Mesodermal cell (in vitro differentiated cells): Measurements from ENCODE around the gene TM9SF2.

Source experiments
- H3K27ac ChIP-seq: 2 replicates; pipeline ENCODE4 v1.7.0; 2013; ENCODE audit warnings: mild to moderate bottlenecking, low read depth, low read length, moderate library complexity; ENCODE audit not compliant: severe bottlenecking
- H3K36me3 ChIP-seq: 2 replicates; pipeline ENCODE4 v1.7.1; 2013; ENCODE audit warnings: mild to moderate bottlenecking, low read length, moderate library complexity; ENCODE audit not compliant: control insufficient read depth, insufficient read depth
- H3K4me1 ChIP-seq: one replicate; pipeline ENCODE4 v1.7.1; 2013; ENCODE audit warnings: mild to moderate bottlenecking, low read length; ENCODE audit not compliant: insufficient read depth, control insufficient read depth, poor library complexity, severe bottlenecking
- H3K4me3 ChIP-seq: 2 replicates; pipeline ENCODE4 v1.7.0; 2013; ENCODE audit warnings: low read length, control low read depth, mild to moderate bottlenecking; ENCODE audit not compliant: insufficient read depth, poor library complexity, severe bottlenecking; ENCODE audit errors: extremely low read depth
- H3K9me3 ChIP-seq: 2 replicates; pipeline ENCODE4 v1.7.1; 2013; ENCODE audit warnings: mild to moderate bottlenecking, low read length, moderate library complexity; ENCODE audit not compliant: control insufficient read depth
- WGBS, 2 experiments: methylation state at CpG; one replicate each; pipeline ENCODE4 v1.1.5; 2013; ENCODE audit warnings: missing lambda C conversion rate in 2 of 2; ENCODE audit not compliant: insufficient coverage in 2 of 2; 5-methylcytosine and 5-hydroxymethylcytosine counted together

The TM9SF2 gene

GRCh38 chr13:99536023-99536422 is 34.8 kb downstream of the TM9SF2 start:
- Histone ChIP-seq H3K4me1 (no peaks in the 10 kb centered on the region), H3K36me3 (peaks cover 44% of the 10 kb centered on the region), H3K9me3 (no peaks in the 10 kb centered on the region), H3K27ac (no peak overlapping the region), H3K4me3 (no peak overlapping the region)
- no CpG with 5 or more reads among the region's 2 CpGs for WGBS, 2 experiments

DNA sequence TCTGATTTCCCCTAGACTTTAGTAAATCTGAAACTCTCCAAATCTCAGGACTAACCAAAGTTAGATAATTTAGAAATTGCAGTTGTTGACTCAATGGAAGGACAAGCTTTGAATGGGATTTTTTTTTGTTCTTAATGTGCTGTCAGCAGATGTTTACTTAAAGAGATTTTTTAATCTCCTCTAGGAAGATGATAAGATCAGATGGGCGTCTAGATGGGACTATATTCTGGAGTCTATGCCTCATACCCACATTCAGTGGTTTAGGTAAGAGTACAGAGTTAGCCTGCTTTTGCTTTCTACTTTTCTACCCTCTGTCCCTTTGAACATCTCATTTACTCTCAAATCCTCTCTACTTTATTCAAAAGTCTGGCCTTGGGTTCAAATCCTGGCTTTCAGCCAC is 39.3 kb downstream of the TM9SF2 start:
- 100% methylated on average over 1 of the region's 1 CpG for WGBS, 2 experiments
- Histone ChIP-seq H3K36me3 (peaks cover 57% of the 10 kb centered on the region), H3K27ac (no peak overlapping the region), H3K9me3 (no peaks in the 10 kb centered on the region), H3K4me3 (no peak overlapping the region), H3K4me1 (no peaks in the 10 kb centered on the region)

- Histone ChIP-seq H3K36me3 (peaks cover 72% of the 10 kb centered on the region), H3K9me3 (no peaks in the 10 kb centered on the region), H3K27ac (no peak overlapping the region), H3K4me1 (no peaks in the 10 kb centered on the region), H3K4me3 (no peak overlapping the region)
- 93 to 99% methylated on average over 6 to 7 of the region's 8 CpGs for WGBS, 2 experiments
Measured at GRCh38 chr13:99542788-99543406, 41.6 kb downstream of the TM9SF2 start.

GRCh38 chr13:99545361-99545760 is 44.1 kb downstream of the TM9SF2 start:
- 95 to 100% methylated on average over 1 to 5 of the region's 6 CpGs for WGBS, 2 experiments
- Histone ChIP-seq H3K9me3 (no peaks in the 10 kb centered on the region), H3K4me1 (no peaks in the 10 kb centered on the region), H3K4me3 (no peak overlapping the region), H3K36me3 (peaks cover 77% of the 10 kb centered on the region), H3K27ac (no peak overlapping the region)

DNA sequence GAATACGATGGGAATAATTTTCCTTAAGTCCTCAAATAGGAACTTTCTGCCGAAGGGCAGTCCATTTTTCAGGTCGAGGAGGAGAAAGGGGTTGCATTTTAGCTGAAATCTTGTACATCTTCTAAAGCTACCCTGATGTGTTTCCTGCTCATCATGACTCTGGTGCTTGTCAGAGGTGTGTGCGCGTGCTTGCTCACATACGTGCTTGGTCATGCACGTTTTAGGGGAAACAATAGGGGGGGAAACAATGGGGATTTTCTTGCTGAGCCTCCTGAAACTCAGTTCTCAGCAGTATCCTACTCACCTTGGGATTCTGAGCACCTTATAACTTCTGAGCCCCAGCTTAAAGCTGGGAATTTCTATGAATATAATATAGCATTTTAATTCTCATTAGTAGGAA is 44.7 kb downstream of the TM9SF2 start:
- Histone ChIP-seq H3K36me3 (peaks cover 75% of the 10 kb centered on the region), H3K4me3 (no peak overlapping the region), H3K27ac (no peak overlapping the region), H3K4me1 (no peaks in the 10 kb centered on the region), H3K9me3 (no peaks in the 10 kb centered on the region)
- 94 to 100% methylated on average over 3 to 7 of the region's 7 CpGs for WGBS, 2 experiments

DNA sequence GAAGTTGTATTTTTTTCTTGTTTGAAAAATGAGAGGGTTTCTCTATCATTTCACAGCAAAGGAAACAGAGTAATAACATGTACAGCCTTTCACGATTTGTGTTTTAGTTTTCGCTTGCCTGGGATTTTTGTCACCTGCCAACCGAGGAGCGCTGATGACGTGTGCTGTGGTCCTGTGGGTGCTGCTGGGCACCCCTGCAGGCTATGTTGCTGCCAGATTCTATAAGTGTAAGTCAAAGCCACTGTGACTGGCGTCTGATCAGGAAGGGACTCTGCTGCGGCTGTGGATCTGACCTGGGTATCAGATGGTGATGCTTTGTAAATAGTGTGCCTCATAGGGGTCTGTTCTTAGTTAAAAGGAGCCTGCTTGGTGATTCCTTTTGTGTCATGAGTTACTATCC is 45.6 kb downstream of the TM9SF2 start:
- WGBS, 2 experiments: 95 to 97% methylated on average over 6 to 7 of the region's 7 CpGs
- peaks cover 77% of the 10 kb centered on the region for H3K36me3 ChIP-seq

GRCh38 chr13:99548448-99548847 is 47.2 kb downstream of the TM9SF2 start:
- Histone ChIP-seq H3K9me3 (no peaks in the 10 kb centered on the region), H3K4me3 (no peak overlapping the region), H3K36me3 (peaks cover 80% of the 10 kb centered on the region), H3K4me1 (no peaks in the 10 kb centered on the region), H3K27ac (no peak overlapping the region)
- WGBS, 2 experiments: 88 to 95% methylated on average over 1 to 2 of the region's 4 CpGs

More for the DNA sequence above, 45.6 kb downstream of the TM9SF2 start:
- no peaks in the 10 kb centered on the region for H3K4me1 ChIP-seq
- no peak overlapping the region for H3K4me3 ChIP-seq
- H3K27ac ChIP-seq: no peak overlapping the region
- no peaks in the 10 kb centered on the region for H3K9me3 ChIP-seq

GRCh38 chr13:99553033-99553432 is 51.8 kb downstream of the TM9SF2 start:
- H3K27ac ChIP-seq: no peak overlapping the region
- no peaks in the 10 kb centered on the region for H3K9me3 ChIP-seq
- peaks cover 78% of the 10 kb centered on the region for H3K36me3 ChIP-seq
- no peaks in the 10 kb centered on the region for H3K4me1 ChIP-seq
- no peak overlapping the region for H3K4me3 ChIP-seq
- WGBS, 2 experiments: 80 to 90% methylated on average over 1 to 2 of the region's 5 CpGs

- Histone ChIP-seq H3K27ac (no peak overlapping the region), H3K36me3 (peaks cover 80% of the 10 kb centered on the region), H3K9me3 (no peaks in the 10 kb centered on the region), H3K4me3 (no peak overlapping the region), H3K4me1 (no peaks in the 10 kb centered on the region)
- 86% methylated on average over 1 of the region's 5 CpGs; no CpG with 5 or more reads in 1 of the 2 experiments for WGBS, 2 experiments
Measured at GRCh38 chr13:99555149-99555548, 53.9 kb downstream of the TM9SF2 start.

DNA sequence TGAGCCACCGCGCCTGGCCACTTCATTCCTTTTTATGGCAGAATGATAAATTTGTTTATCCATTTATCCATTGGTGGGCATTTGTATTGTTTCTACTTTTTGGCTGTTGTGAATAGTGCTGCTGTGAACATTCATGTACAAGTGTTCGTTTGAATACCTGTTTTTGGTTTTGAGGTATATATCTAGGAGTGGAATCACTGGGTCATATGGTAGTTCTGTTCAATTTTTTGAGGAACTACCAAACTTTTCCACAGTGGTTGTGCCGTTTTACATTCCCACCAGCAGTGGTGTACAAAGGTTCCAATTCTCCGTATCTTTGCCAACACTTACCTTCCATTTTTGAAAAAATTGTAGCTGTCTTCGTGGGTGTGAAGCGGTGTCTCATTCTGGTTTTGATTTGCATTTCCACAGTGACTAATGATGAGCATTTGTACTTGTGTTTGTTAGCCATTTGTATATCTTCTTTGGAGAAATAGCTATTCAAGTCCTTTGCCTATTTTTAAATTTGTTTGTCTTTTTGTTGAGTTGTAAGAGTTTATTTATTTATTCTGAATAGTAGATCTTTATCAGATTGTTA is 55.7 kb downstream of the TM9SF2 start:
- no peaks in the 10 kb centered on the region for H3K9me3 ChIP-seq
- WGBS, 2 experiments: 86 to 100% methylated on average over 1 to 3 of the region's 7 CpGs
- no peak overlapping the region for H3K27ac ChIP-seq
- H3K4me1 ChIP-seq: no peaks in the 10 kb centered on the region
- H3K4me3 ChIP-seq: no peak overlapping the region
- peaks cover 75% of the 10 kb centered on the region for H3K36me3 ChIP-seq

DNA sequence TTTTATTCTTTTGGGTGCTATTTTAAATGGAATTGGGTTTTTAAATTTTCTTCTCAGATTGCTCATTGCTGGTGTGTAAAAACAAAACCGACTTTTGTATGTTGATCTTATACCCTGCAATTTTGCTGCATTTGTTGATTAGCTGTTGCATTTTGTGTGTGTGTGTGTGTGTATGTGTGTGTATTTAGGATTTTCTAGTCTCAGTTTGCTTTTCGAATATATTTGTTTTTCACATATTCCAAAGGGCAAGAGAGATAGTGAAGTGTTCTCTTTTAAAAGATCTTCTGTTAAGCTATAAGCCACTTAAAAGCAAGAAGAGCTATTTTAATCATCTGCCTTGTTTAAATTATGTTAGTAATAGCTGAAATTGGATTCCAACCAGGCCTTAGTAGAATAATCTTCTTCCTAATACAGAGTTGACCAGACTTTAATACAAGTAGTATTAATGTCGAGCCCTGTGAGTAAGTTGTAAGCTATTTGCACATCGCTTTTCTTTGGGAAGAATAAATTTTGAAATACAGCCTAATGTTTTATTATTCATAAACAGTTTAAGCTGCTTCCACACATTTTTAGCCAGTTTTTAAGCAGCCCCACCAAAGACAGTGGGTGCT is 57.4 kb downstream of the TM9SF2 start:
- Histone ChIP-seq H3K36me3 (peaks cover 66% of the 10 kb centered on the region), H3K27ac (no peak overlapping the region), H3K4me1 (no peaks in the 10 kb centered on the region), H3K9me3 (no peaks in the 10 kb centered on the region), H3K4me3 (no peak overlapping the region)
- 89% methylated on average over 1 of the region's 4 CpGs; no CpG with 5 or more reads in 1 of the 2 experiments for WGBS, 2 experiments
